HG02642 (cell line): ENCODE results near the gene ACAT2.
"Not testable (repeated sequence)": the region's sequence is repeated elsewhere in the genome, so short reads cannot be mapped to it uniquely, and the experiment has no call there.

ENCODE experiments used
- ATAC-seq: cut with Tn5 transposase; IDR thresholded peaks from one replicate; pipeline ENCODE4 v1.9.1; 2021; ENCODE audit warnings: mild to moderate bottlenecking; ENCODE audit not compliant: unreplicated experiment, poor library complexity

Gene ACAT2

DNA sequence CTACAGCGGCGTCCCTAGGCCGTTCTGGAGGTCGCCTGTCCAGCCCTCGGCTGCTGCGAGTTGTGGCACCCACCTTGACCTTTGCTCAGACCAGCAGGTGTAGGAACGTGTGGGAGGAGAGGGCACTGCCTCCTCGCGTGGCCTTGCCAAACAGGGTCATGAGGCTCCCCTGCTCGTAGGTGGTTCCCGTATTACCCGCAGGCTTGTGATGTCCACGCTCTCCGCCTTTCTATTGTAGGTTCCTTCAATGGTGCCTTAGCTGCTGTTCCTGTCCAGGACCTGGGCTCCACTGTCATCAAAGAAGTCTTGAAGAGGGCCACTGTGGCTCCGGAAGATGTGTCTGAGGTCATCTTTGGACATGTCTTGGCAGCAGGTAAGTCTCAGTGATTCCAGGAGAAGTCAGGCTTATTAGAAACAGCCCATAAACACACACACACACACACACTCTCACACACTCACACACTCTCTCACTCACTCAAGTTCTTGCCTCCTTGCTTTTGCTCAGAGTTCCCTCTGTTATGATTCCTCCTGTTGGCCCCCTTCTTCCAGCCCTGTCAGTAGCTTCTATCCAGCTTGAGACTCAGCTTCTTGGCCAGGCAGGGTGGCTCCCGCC is 942 bp downstream of the ACAT2 start:
- peak; percentile 5 for ATAC-seq

DNA sequence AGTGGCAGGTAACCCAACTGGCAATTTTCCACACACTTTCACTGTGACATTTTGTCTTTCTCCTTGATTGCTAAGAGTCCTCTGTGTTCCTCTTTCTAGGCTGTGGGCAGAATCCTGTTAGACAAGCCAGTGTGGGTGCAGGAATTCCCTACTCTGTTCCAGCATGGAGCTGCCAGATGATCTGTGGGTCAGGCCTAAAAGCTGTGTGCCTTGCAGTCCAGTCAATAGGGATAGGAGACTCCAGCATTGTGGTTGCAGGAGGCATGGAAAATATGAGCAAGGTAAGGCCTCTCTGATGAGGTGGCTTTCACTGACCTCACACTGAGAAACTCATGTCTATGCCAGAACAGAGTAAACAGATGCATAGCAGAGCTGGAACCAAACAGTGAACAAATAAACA is 5.1 kb downstream of the ACAT2 start:
- ATAC-seq, result no peak

DNA sequence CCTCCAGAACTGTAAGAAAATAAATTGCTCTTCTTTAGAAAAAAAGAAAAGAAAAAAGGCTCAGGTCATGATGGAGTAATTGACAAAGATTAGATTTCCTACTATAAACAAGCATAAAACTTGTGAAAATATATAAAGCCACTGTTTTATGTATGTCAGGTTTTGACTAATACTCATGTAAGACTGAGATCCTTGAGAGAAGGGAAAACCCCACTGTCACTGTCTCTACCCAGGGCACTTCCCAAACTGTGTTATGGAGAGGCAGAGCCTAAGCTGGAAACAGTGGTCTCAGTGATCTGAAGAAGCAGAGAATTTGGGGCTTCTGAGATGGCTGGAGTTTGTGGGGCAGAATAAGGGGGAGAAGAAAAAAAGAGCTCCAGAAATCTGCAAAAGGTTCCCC is 7.6 kb downstream of the ACAT2 start:
- ATAC-seq, result no peak

DNA sequence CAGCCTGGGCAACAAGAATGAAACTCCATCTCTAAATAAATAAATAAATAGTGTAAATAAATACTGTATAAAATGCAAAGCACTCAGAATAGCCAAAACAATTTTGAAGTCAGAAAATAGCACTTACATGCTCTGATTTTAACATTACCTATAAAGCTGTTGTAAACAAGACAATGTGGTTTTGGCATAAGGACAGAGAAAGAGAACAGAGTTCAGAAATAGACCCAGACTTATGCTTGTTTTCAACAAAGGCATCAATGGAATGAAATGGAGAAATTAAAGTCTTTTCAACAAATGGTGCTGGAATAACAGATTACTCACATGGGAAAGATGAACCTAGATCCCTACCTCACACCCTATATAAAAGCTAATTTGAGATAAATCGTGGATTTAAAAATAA is 10.4 kb downstream of the ACAT2 start:
- no peak for ATAC-seq

DNA sequence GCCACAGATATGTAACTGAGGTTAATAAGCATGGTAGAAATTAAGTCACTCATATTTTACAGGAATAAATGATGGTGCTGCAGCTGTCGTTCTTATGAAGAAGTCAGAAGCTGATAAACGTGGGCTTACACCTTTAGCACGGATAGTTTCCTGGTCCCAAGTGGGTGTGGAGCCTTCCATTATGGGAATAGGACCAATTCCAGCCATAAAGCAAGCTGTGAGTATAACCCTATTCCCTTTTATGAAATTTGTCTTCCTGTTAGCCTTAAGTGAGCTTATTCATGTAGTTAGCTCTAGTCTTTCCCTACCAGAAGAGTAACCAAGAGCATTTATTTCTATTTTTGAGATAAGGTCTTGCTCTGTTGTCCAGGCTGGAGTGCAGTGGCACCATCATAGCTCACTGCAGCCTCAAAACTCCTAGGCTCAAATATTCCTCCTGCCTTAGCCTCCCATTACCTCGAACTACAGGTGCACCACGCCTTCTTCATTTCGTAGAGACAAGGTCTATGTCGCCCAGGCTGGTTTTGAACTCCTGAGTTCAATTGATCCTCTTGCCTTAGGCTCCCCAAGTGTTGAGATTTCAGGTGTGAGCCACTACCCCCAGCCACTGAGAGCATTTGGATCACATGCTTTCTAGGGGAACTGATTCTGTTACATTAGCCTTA is 15.5 kb downstream of the ACAT2 start:
- no peak for ATAC-seq

DNA sequence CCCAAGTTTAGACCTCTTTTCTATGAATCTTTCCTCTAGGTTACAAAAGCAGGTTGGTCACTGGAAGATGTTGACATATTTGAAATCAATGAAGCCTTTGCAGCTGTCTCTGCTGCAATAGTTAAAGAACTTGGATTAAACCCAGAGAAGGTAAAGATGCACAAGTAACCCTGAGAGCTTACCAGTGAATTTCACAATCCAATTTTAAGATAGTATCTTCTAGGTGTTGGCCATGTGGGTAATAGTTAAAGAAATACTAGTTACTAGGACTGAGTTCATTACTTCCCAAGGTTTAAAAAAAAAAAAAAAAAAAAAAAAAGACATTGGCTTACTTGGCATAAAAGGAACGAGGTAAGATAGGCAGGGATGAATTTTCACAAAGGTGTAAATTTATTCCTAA is 16.3 kb downstream of the ACAT2 start:
- no peak for ATAC-seq

DNA sequence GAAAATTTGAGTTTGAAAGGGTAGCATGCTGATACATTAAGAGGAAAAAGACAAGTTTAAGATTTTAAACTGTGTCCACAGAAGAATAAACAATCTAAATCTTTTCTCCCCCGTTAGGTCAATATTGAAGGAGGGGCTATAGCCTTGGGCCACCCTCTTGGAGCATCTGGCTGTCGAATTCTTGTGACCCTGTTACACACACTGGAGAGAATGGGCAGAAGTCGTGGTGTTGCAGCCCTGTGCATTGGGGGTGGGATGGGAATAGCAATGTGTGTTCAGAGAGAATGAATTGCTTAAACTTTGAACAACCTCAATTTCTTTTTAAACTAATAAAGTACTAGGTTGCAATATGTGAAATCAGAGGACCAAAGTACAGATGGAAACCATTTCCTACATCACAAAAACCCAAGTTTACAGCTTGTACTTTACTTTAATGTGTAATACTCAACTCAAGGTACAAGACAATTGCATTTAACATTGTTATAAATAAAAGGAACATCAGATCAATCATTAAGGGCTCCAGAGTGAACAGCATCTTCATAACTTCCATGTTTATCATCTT is 16.8 kb downstream of the ACAT2 start:
- no peak for ATAC-seq

DNA sequence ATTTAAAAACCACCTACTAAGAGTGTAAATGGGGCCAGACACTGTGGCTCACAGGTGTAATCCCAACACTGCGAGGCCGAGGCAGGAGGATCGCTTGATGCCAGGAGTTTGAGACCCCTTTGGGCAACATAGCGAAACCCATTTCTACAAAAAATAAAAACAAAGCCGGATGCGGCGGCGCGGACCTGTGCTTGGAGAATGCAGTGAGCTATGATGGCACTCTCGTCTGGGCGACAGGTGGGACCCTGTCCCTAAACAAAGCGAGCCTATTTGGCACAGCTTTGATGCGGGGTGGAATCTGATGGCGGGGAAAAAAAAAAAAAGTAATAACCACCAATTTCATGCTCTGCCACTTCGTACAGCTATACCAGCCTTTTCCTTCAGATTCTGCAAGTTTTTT is 26.4 kb downstream of the ACAT2 start:
- ATAC-seq, result no peak

DNA sequence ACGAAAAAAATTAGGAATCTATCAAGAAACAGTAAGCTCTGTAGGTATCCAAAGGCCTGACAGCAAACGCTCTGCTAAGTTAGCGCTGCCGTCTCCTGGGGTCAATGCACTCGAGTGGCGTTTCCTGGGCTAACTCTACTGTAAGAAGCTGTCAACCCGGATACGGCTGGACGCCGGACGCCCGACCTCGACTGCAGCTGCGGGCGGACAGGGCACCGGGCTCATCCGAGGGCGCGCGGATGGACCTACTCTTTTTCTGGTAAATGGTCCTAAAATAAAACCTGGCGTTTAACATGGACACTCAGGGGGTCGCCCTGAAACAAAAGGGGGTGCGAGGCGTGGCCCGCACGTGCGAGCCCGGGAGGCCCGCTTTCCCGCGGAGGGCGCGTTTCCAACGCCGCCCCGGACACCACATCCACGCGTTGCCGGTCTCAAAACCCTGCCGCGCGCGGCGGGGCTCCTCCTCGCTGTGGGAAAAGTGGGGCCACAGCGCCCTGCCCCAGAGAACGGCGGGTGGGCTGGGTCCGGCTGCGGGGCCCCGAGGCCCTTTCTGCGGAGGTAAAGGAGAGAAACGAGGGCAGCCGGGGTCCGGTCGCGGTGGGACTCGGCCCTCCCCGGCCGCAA is 27.0 kb downstream of the ACAT2 start:
- ATAC-seq, result peak; percentile 1

DNA sequence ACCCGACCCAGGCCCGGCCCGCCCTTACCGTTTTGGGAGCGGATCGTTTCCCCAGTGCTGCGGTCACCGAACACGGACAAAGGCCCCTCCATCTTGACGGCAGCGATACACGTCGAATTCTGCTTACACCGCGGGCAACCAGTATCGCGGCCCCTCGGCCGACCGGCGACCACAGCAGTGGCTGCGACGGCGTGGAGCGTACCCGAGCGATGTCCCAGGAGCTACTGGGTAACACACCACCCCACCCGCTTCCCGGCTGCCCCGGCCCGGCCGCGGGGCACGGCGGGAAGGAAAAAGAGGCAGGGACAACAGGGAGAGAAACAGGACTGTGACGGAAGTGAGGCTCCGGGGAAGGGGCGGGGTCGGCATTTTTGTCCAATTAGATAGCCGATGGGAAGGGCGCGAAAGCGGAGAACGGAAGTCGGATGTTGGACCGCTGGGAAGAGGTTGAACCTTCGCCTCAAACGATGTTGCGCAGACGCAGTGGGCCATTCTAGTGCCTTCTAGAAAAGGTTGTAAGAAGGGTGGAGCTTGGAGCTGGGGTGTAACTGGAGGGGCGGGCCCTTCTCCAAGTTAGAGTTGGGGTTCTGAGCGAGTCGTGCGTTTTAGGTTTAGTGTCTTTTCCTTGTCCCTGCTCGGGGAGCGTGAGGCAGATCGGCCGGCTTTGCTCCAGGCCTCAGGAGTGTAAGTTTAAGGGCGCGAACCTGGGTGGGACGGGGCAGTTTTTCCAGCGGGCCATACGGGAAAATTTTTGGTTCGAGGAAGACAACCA is 27.7 kb downstream of the ACAT2 start, which contains the start of gene TCP1:
Gene TCP1 (minus strand): TSS at position 226 of the 772 bp plus-strand sequence. CDS start 134 bp downstream, at position 92.
- ATAC-seq, result peak; percentile 77

DNA sequence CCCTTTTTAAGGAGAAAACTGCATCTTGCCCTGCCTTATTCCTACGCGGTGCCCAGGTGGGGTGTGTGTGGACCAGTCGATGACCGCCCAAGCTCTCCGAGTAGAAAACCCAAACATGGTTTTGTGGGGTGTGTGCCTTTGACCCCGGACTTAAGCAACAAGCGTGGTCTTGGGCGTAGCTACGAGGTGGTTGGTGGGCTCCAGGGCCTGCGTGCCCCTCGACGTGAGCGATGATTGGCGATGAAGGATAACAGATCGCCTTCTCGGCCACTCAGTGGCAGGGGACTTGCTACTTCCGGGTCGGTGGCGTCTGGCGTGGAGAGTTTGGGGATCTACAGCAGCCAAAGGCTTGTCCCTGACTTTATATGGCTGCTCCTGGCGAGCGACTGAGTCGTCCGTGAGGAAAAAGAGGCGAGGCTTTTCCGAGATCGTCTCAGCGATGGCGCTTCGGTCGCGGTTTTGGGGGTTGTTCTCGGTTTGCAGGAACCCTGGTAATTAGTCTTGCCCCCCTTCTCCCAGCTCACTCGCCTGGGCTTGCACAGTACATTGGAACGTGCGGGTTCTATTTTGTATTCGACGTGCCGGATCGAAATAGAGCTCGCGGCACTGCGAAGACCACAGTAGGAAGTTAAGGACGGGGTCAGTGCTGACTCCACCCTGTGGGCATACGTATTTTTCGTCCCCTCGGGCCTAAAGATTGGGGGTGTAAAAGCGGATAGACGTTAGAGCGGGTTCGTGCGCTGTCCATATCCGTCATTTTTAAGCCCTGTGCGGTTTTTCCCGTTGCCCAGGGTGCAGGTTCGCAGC is 28.5 kb downstream of the ACAT2 start, which contains the start of gene MRPL18:
Gene MRPL18 (plus strand): TSS at position 319 of the 807 bp plus-strand sequence. CDS start 121 bp downstream, at position 440.
- ATAC-seq, result peak; percentile 81

DNA sequence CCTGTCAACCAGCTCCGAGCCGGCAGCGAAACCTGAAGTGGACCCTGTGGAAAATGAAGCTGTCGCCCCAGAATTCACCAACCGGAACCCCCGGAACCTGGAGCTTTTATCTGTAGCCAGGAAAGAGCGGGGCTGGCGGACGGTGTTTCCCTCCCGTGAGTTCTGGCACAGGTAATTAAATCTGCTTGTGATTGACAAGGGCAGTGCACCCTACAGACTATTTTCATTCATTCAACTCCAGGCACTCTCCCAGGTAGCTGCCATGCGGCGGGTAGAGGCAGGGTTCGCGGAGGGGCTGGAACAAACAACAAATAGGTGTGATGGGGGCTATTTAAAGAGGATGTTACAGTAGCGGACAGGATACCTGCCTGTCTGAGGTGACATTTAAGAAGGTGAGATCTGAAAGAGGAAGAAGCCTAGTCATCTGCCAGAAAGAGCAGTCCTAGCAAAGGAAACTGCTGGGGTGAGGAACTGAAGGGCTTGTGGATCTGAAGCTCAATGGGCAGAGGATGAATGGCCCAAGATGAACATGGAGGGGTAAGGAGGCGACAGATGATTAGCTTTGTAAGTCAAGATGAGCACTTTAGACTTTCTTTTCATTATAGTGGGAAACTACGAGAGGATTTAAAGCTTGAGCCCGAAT is 29.2 kb downstream of the ACAT2 start:
- no peak for ATAC-seq

DNA sequence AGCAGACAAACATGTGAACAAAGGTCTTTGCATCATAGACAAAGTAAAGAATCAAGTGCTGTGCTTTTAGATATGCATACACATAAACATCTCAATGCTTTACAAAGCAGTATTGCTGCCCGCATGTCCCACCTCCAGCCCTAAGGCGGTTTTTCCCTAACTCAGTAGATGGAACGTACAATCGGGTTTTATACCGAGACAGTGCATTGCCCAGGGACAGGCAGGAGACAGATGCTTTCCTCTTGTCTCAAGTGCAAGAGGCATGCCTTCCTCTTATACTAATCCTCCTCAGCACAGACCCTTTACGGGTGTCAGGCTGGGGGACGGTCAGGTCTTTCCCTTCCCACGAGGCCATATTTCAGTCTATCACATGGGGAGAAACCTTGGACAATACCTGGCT is 33.1 kb downstream of the ACAT2 start:
- ATAC-seq, result not testable (repeated sequence)

DNA sequence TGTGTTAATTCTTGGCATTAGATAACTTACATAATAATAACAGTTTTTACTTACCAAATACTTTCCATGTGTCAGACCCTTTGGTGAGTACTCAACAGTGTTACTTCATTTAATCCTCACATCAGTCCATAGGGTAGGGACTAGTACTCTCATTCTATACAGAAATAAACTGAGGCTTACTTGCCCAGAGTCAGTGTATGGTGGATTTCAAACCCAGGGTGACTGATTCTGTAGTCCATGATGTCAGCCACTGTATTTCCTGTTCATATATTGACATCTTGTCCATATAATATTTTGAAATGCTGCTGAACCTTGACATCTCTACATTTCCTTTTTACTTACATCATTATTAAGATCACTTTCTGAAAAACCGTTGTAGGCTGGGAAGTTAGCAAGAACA is 35.7 kb downstream of the ACAT2 start:
- no peak for ATAC-seq

DNA sequence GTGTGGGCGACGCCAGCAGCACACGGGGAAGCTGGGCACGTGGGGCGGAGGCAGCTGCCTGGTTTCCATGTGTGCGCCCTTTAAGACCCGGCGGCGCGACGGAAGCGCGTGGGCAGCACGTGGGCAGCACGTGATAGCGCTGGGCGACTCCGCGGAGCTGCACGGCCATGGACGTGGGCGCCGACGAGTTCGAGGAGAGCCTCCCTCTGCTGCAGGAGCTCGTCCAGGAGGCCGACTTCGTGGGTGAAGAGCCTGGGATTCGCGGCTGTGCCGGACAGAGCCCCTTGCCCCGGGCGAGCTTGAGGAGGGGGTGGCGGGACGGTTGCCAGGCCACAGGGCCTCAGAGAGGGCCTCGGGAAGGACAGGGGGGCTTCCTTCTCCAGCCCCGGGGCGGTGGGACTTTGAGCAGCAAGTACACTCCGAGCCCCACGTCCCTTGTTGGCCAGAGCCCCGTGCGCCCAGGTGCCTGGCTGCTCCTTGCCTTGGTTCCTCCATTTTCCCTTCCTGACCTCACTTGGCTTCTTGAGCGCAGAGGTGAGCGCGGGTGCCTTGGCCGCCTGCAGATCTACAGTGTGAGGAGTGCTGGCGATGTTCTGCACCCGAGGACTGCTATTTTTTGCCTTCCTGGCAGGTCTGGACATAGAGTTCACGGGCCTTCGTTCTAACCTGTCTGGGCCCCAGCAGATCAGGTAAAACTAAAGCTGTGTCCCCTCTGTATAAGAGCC is 38.5 kb downstream of the ACAT2 start, which contains the start of gene PNLDC1:
Gene PNLDC1 (plus strand): TSS at position 136 of the 725 bp plus-strand sequence. CDS start 32 bp downstream, at position 168.
- ATAC-seq, result no peak

DNA sequence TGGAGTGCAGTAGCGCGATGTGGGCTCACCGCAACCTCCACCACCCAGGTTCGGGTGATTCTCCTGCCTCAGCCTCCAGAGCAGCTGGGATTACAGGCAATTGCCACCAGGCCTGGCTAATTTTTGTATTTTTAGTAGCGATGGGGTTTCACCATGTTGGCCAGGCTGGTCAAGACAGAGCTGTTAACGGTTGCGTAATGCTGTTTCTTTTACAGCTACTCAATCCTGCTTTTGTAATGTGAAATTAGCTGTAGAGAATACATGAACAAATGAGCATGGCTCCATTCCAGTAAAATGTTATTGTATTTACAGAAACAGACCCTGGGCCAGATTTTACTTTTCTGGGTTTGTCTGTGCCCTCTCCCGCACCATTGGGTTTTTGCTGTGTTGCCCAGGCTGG is 40.1 kb downstream of the ACAT2 start:
- ATAC-seq, result no peak

DNA sequence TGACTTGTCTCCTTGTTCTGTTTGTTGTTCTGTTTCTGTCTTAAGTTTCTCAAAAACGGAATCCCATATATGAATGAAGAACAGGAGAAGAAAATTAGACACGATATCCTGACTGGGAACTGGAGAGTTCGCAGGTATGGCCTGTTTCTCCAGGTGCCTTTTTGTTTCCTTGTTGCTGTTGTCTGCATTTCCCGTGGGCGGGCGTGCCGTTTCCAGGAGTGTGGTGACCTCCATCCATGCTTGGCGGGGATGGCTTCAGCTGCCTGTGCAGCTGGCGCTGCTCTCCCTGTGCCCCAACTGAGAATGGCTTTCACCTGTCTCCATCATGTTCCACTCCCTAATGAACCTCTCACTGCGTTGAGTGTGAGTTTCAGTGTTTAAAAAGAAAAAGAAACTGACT is 42.7 kb downstream of the ACAT2 start:
- no peak for ATAC-seq

DNA sequence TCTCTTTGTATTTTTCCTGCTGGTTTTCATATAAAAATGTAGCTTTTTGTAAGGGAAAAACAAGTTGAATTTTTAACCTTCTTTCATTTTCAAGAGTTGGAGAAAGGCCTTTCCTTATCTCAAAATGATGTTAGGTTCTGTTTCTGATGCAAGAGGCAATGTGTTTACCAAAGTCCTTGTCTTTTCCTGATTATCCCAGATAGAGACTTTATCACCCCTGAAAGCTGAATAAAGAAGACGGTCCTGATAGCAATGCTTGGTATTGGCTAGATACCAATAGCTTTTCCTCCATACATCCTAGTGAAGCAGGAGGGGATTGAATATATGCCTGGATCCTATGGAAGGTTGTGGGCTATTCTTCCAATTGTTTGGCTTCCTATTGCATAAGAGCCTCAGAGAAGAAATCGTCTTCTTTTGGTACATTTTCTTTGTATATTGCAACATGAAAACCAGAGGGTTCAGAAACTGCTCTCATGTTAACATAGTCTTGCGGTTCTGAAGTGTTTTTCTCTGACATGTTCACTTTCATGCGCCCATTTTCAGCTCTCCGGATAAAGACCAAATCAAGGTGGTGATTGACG is 43.7 kb downstream of the ACAT2 start:
- ATAC-seq, result no peak
